ENCODE data around the gene ZNF516. TPM values are rescaled to one million over a fixed set of nuclear protein-coding genes. Genes with fewer than 3 reads are reported as not detected.

The ZNF516 gene
- total and polyA plus RNA-seq, 2 of the 4 experiments (the other 2 are of a cell fraction): 7.9 to 16.9 TPM

DNA sequence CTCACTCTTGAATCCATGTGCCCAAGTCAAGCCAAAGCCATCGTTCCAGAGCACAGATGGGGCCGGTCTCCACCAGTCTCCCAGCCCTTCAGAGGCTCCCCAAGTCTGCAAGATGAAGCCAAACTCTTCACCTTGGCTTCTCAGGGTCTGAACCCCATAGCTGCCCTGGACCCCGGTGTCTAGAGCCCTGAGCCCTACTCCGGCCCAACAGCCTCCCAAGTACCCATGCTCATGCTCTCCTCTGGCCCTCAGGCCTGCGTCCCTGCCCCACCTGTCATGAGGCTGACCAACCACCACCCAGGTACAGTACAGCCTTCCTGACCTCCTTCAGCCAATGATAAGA is 46.0 kb downstream of the ZNF516 start (continued):
- TF ChIP-seq, protein P1, sequence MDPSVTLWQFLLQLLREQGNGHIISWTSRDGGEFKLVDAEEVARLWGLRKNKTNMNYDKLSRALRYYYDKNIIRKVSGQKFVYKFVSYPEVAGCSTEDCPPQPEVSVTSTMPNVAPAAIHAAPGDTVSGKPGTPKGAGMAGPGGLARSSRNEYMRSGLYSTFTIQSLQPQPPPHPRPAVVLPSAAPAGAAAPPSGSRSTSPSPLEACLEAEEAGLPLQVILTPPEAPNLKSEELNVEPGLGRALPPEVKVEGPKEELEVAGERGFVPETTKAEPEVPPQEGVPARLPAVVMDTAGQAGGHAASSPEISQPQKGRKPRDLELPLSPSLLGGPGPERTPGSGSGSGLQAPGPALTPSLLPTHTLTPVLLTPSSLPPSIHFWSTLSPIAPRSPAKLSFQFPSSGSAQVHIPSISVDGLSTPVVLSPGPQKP (IDR thresholded peaks at IDR 0.05; ENCODE audit: borderline replicate concordance, low read depth, low read length): no peak
- TF ChIP-seq RAD21 (IDR thresholded peaks at IDR 0.05; ENCODE audit: low read length) (no peak), MXI1 (IDR thresholded peaks at IDR 0.05; ENCODE audit: borderline replicate concordance, low read depth, low read length) (no peak), NFE2L2 (IDR thresholded peaks at IDR 0.05; ENCODE audit: low read depth, low read length) (no peak)
